K562 (cell line): ENCODE measurements around the gene ZNF382. TPM values are rescaled to one million over a fixed set of nuclear protein-coding genes. Genes with fewer than 3 reads are reported as not detected.

Experiments
- ATAC-seq: fragments of 200-7000 bp; cut with Tn5 transposase; 3 replicates; pipeline ENCODE4 v1.9.1; 2020; ENCODE audit warnings: moderate library complexity
- BruUV-seq: library from RNA; stranded (reverse); fragments of 400-500 nt; replicated peaks from 2 replicates; lab custom pipeline; 2021; lab: Mats Ljungman, UMichigan
- CTCF ChIA-PET: fragments of 300-600 bp; formaldehyde crosslinking; extraction: SDS; loops from one replicate; lab custom pipeline; 2021; ENCODE audit warnings: low intra/inter-chr PET ratio; lab: Yijun Ruan, JAX
- POLR2A ChIA-PET: fragments of 300-600, 350-650 bp; sonication (Branson Sonifier 250); formaldehyde crosslinking; extraction: SDS; loops from one replicate; lab custom pipeline; 2021; ENCODE audit warnings: antibody characterized with exemption, inconsistent platforms; lab: Yijun Ruan, JAX
- DNase-seq, 4 experiments: peaks; one replicate each; pipeline versions ENCODE4 v3.0.0 to v3.0.0-alpha.2; 2011 to 2018; ENCODE audit warnings: low spot score in 3 of 4, mixed read lengths in 3 of 4; ENCODE audit errors: extremely low read depth in 1 of 4
- FAIRE-seq: peaks from 2 replicates; lab custom pipeline; 2011; peaks lifted over from hg19 to GRCh38; lab: Jason Lieb, UNC
- H2AFZ ChIP-seq: 2 replicates; pipeline ENCODE4 v1.6.0; 2011; ENCODE audit warnings: low read depth, low read length, control low read depth, inconsistent platforms
- H3K27ac ChIP-seq: fragments of 200-600 bp; 3 replicates; pipeline ENCODE4 v1.8.0; 2011; ENCODE audit warnings: low read depth, mild to moderate bottlenecking, control low read depth, inconsistent platforms, low read length, moderate library complexity, mixed read lengths; ENCODE audit errors: extremely low read depth
- H3K27me3 ChIP-seq, 2 experiments: fragments of 300-600 bp in 1 of 2; 2 replicates in 1 of 2; 3 replicates in 1 of 2; pipeline versions ENCODE4 v1.6.0 to v1.8.0; 2011; ENCODE audit warnings: inconsistent platforms in 2 of 2, low read length in 2 of 2, mild to moderate bottlenecking in 1 of 2, mixed read lengths in 1 of 2, moderate library complexity in 1 of 2; ENCODE audit not compliant: control insufficient read depth in 2 of 2, insufficient read depth in 2 of 2
- H3K36me3 ChIP-seq: fragments of 300-600 bp; 3 replicates; pipeline ENCODE4 v1.8.0; 2011; ENCODE audit warnings: mild to moderate bottlenecking, low read length, inconsistent platforms; ENCODE audit not compliant: control insufficient read depth, insufficient read depth
- H3K4me1 ChIP-seq, 2 experiments: fragments of 200-600 bp in 1 of 2; replicated peaks in 1 of 2; 2 replicates in 1 of 2; 3 replicates in 1 of 2; pipeline versions ENCODE4 v1.5.1 to v1.8.0; 2011; ENCODE audit warnings: inconsistent platforms in 2 of 2, low read length in 2 of 2, mild to moderate bottlenecking in 1 of 2, mixed read lengths in 1 of 2, moderate library complexity in 1 of 2; ENCODE audit not compliant: control insufficient read depth in 2 of 2, insufficient read depth in 2 of 2
- H3K4me2 ChIP-seq: 2 replicates; pipeline ENCODE4 v1.6.1; 2011; ENCODE audit warnings: low read length, control low read depth, inconsistent platforms, mixed read lengths; ENCODE audit not compliant: insufficient read depth
- H3K4me3 ChIP-seq: fragments of 200-600 bp; sonication (generic), shearing (Covaris generic); 2 replicates; pipeline ENCODE4 v1.5.1; 2016; ENCODE audit warnings: control low read depth, inconsistent platforms
- H3K79me2 ChIP-seq: fragments of 200-600 bp; 3 replicates; pipeline ENCODE4 v1.8.0; 2011; ENCODE audit warnings: low read length, inconsistent platforms; ENCODE audit not compliant: control insufficient read depth, insufficient read depth
- H3K9ac ChIP-seq, 2 experiments: 2 replicates each; pipeline versions ENCODE4 v1.6.0 to v1.6.1; 2011; ENCODE audit warnings: low read depth in 2 of 2, low read length in 2 of 2, control low read depth in 1 of 2, inconsistent platforms in 1 of 2, mild to moderate bottlenecking in 1 of 2, mixed read lengths in 1 of 2; ENCODE audit not compliant: insufficient read depth in 1 of 2
- H3K9me1 ChIP-seq: one replicate; pipeline ENCODE4 v1.6.0; 2011; ENCODE audit warnings: inconsistent platforms, mild to moderate bottlenecking, low read length, moderate library complexity; ENCODE audit not compliant: control insufficient read depth, insufficient read depth
- H3K9me3 ChIP-seq: replicated peaks from 2 replicates; pipeline ENCODE4 v1.5.1; 2011; ENCODE audit warnings: low read depth, low read length, inconsistent platforms; ENCODE audit not compliant: control insufficient read depth, insufficient read depth
- H4K20me1 ChIP-seq: replicated peaks from 2 replicates; pipeline ENCODE4 v1.6.1; 2011; ENCODE audit warnings: low read length, inconsistent platforms, mixed read lengths; ENCODE audit not compliant: control insufficient read depth, insufficient read depth
- ARNT ChIP-seq, 2 experiments: fragments of 450-650 bp; IDR thresholded peaks; 2 replicates each; pipeline ENCODE4 v1.6.1; 2016; ENCODE audit warnings: mild to moderate bottlenecking in 1 of 2
- CBFA2T3 ChIP-seq: fragments of 450-650 bp; IDR thresholded peaks from 2 replicates; pipeline ENCODE4 v1.6.1; 2017
- ESRRA ChIP-seq: fragments of 450-650 bp; IDR thresholded peaks from 2 replicates; pipeline ENCODE4 v1.6.1; 2014; ENCODE audit warnings: low read depth, mild to moderate bottlenecking, moderate library complexity, borderline replicate concordance
- L3MBTL2 ChIP-seq: fragments of 450-650 bp; IDR thresholded peaks from 2 replicates; pipeline ENCODE4 v1.6.1; 2016; ENCODE audit warnings: mild to moderate bottlenecking, moderate library complexity
- REST ChIP-seq, 2 experiments: fragments of 450-650 bp; formaldehyde crosslinking in 1 of 2; IDR thresholded peaks; 2 replicates each; pipeline versions ENCODE4 v1.4.0 to v1.6.1; 2014 to 2020; ENCODE audit warnings: mild to moderate bottlenecking in 2 of 2, borderline replicate concordance in 1 of 2, low read depth in 1 of 2
- SRSF1 ChIP-seq: fragments of 200-400 bp; formaldehyde crosslinking; IDR thresholded peaks from 2 replicates; pipeline ENCODE4 v1.6.1; 2017; ENCODE audit warnings: mild to moderate bottlenecking, low read depth, low read length, moderate library complexity
- TCF7L2 ChIP-seq: fragments of 150-350 bp; IDR thresholded peaks from 2 replicates; pipeline ENCODE4 v1.6.1; 2016; ENCODE audit warnings: low read depth, mild to moderate bottlenecking, low read length, moderate library complexity
- ZNF121 ChIP-seq: sonication (generic); formaldehyde crosslinking; conservative IDR thresholded peaks from 2 replicates; pipeline ENCODE4 v1.8.0; 2022; ENCODE audit warnings: missing genetic modification reagents
- WGBS: fragments of 100-300 bp; shearing (Covaris generic); methylation state at CpG from one replicate; pipeline ENCODE4 v1.1.6; 2016; ENCODE audit warnings: low coverage, mixed read lengths; ENCODE audit not compliant: insufficient coverage; ENCODE audit errors: missing lambda C conversion rate; 5-methylcytosine and 5-hydroxymethylcytosine counted together
- in situ Hi-C: fragments of 300-500 bp; cut with MboI; formaldehyde crosslinking; loops from 4 replicates; pipeline ENCODE4 v1.15.0; 2018; ENCODE audit warnings: inconsistent platforms, mixed read lengths
- intact Hi-C: fragments of 100-400 bp; cut with micrococcal nuclease; formaldehyde crosslinking; loops from 2 replicates; pipeline ENCODE4 v1.14.2; 2022
- polyA plus RNA-seq, 8 experiments: library from polyadenylated mRNA; depleted of rRNA in 4 of 8; stranded (reverse) in 5 of 8; unstranded in 3 of 8; fragments of >200 nt; fragmentation: Nextera tagmentation in 2 of 8; fragmentation: Illumina TruSeq in 1 of 8; extraction: Ambion mirVana in 2 of 8; extraction: Trizol in 1 of 8; gene quantifications; 2 replicates each; pipeline versions ENCODE4 v1.2.1 to v1.2.3, GENCODE V29; 2011 to 2014; ENCODE audit warnings: inconsistent platforms in 1 of 8, missing spikeins in 1 of 8
- total RNA-seq, 7 experiments: library from RNA; depleted of rRNA in 6 of 7; stranded (reverse); fragments of >200 nt in 6 of 7; fragmentation: Illumina TruSeq in 2 of 7; extraction: Trizol in 2 of 7; gene quantifications; 2 replicates each; pipeline versions ENCODE4 v1.2.1 to v1.2.3, GENCODE V29; 2011 to 2021; ENCODE audit warnings: low replicate concordance in 1 of 7

Gene ZNF382
- total and polyA plus RNA-seq, 9 of the 15 experiments (the other 6 are each of a cell fraction or from before 2014, with no cell fraction given) = 0.04 to 0.27 (median 0.16) TPM; not detected in 5

GRCh38 chr19:36665832-36666231 is 60.7 kb downstream of the ZNF382 start (continued):
- TF ChIP-seq REST (IDR thresholded peaks at IDR 0.05; ENCODE audit: borderline replicate concordance) (no peak), REST (CRISPR knock-in tag; IDR thresholded peaks at IDR 0.05; ENCODE audit: low read depth) (no peak), CBFA2T3 (no peak)

GRCh38 chr19:36668646-36669045 is 63.5 kb downstream of the ZNF382 start:
- Histone ChIP-seq H3K9ac (no peak overlapping the region), H3K4me3 (no peak overlapping the region), H3K27ac (no peak overlapping the region), H4K20me1 (no peaks in the 10 kb centered on the region), H3K9me3 (peaks cover 2% of the 10 kb centered on the region; the same call in 1 of the 2 replicates), H3K27me3 (no peaks in the 10 kb centered on the region), H3K36me3 (no peaks in the 10 kb centered on the region), H3K79me2 (no peaks in the 10 kb centered on the region), H3K9me1 (no peaks in the 10 kb centered on the region), H3K4me2 (no peak overlapping the region), H2AFZ (no peak overlapping the region), H3K4me1 (no peaks in the 10 kb centered on the region)
- no TSS peak for BruUV-seq
- ChIA-PET POLR2A (no interaction called here), CTCF (no interaction called here)
- WGBS = 0% methylated on average over 2 of the region's 2 CpGs
- no peak for ATAC-seq
- DNase-seq = no peak
- FAIRE-seq = no peak
- in situ Hi-C loops (no loop called here), intact Hi-C loops (no loop called here)
- no peak for TF ChIP-seq ARNT (IDR thresholded peaks at IDR 0.05)
- TF ChIP-seq ZNF121 (CRISPR knock-in tag) = no peak
- no peak for TF ChIP-seq L3MBTL2
- TF ChIP-seq SRSF1 = no peak
- no peak for TF ChIP-seq TCF7L2
- TF ChIP-seq ESRRA = no peak
